Naive B cell (primary cell): ENCODE measurements around the gene KCNMB2. TPM values are rescaled to one million over a fixed set of nuclear protein-coding genes. Genes with fewer than 3 reads are reported as not detected.

Source experiments
- ATAC-seq, 2 donors: fragments of 150-1000 bp; cut with Tn5 transposase; 2 replicates each; pipeline ENCODE4 v1.10.0; 2021; ENCODE audit warnings: low read depth in 2 of 2, mild to moderate bottlenecking in 2 of 2, moderate library complexity in 2 of 2
- DNase-seq: peaks from one replicate; pipeline ENCODE4 v3.0.0; 2022
- H3K27ac Mint-ChIP-seq, 6 donors: one replicate each; pipeline ENCODE4 v1.8.0; 2020 to 2022; ENCODE audit warnings: mild to moderate bottlenecking in 6 of 6, mixed read lengths in 6 of 6, moderate library complexity in 5 of 6, inconsistent platforms in 2 of 6
- H3K27me3 Mint-ChIP-seq, 3 donors: one replicate each; pipeline ENCODE4 v1.8.0; 2021 to 2022; ENCODE audit warnings: mixed read lengths in 3 of 3, mild to moderate bottlenecking in 1 of 3
- H3K36me3 Mint-ChIP-seq, 2 donors: one replicate each; pipeline ENCODE4 v1.8.0; 2020 to 2022; ENCODE audit warnings: mixed read lengths in 2 of 2, inconsistent platforms in 1 of 2, mild to moderate bottlenecking in 1 of 2
- H3K4me1 Mint-ChIP-seq, 3 donors: one replicate each; pipeline ENCODE4 v1.8.0; 2020 to 2022; ENCODE audit warnings: mixed read lengths in 3 of 3, inconsistent platforms in 1 of 3, mild to moderate bottlenecking in 1 of 3, moderate library complexity in 1 of 3
- H3K4me3 Mint-ChIP-seq, 8 donors: one replicate each; pipeline ENCODE4 v1.8.0; 2020 to 2022; ENCODE audit warnings: mild to moderate bottlenecking in 8 of 8, mixed read lengths in 8 of 8, moderate library complexity in 8 of 8, inconsistent platforms in 2 of 8
- H3K9me3 Mint-ChIP-seq, 7 donors: one replicate each; pipeline ENCODE4 v1.8.0; 2020 to 2022; ENCODE audit warnings: mixed read lengths in 7 of 7, mild to moderate bottlenecking in 5 of 7, inconsistent platforms in 2 of 7, moderate library complexity in 1 of 7
- polyA plus RNA-seq, 6 donors: library from polyadenylated mRNA; unstranded; fragments of 300-500 nt; fragmentation: Illumina TruSeq; gene quantifications; one replicate each; pipeline ENCODE4 v1.2.3, GENCODE V29; 2021; ENCODE audit warnings: low read depth in 6 of 6

Gene KCNMB2
- polyA plus RNA-seq, 6 donors from 2014 or later: not detected

DNA sequence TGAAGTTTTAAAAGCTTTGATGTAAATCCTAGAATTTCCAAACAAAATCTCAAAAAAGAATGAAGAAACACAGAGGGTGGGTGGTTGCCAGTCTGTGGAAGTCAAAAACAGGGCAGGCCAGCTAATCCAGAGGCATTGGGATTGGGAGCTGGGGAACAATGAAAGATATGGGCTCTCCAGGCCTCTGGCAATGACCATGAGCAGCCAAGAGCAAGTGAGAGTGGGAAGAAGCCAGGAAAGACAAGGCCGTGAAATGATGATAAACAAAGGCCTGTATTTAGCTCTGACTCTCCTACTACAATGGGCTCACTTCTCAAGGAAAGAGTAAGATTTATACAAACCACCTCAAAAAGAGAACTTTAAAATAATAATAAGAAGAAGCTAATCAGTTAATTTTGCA, 286.9 kb downstream of the KCNMB2 start:
- Mint-ChIP-seq H3K27me3 (peaks cover 0 to 17% (median 8%) of the 10 kb centered on the region in 3 donors), H3K27ac (no peak overlapping the region), H3K9me3 (peaks cover 0 to 9% (median 3%) of the 10 kb centered on the region in 7 donors), H3K36me3 (peaks cover 0 to 6% of the 10 kb centered on the region in 2 donors), H3K4me1 (no peaks in the 10 kb centered on the region), H3K4me3 (no peak overlapping the region)
- no peak for DNase-seq
- no peak for ATAC-seq

DNA sequence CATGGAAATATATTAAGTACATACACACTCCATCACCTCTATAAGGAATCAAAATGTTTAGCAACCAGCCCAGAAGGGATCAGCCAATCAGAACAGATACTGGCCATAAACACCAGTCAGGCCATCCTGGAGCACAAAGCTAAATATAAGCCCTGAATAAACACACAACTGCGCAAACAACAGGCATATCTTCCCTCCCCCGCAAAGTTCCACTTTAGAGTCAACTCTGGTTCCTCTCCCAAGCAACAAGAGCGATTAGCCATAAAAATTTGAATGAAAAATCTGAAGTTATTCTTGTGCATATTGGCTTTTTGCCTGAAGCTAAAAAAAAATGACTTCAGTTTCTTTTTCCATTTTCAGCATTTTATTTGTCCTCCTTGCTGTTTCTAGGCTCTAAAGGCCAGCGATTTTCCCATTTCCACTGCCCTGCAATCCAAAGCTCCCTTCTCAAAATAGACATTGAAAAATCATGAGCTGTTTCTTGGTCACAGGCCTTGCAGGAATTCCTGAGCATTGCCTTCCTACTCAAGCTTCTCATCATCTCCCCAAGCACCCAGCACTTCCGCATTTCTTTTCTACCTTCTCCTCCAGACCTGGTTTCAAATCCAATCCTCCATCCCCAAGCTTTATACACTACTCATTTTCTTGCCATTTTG, 287.5 kb downstream of the KCNMB2 start:
- no peaks in the 10 kb centered on the region for H3K4me1 Mint-ChIP-seq
- peaks cover 0 to 11% (median 2%) of the 10 kb centered on the region in 3 donors for H3K27me3 Mint-ChIP-seq
- peak overlapping the region in 1 of 6 donors; percentile 22 for H3K27ac Mint-ChIP-seq
- peaks cover 0 to 6% of the 10 kb centered on the region in 2 donors for H3K36me3 Mint-ChIP-seq
- H3K9me3 Mint-ChIP-seq: peaks cover 0 to 5% (median 3%) of the 10 kb centered on the region in 7 donors
- no peak overlapping the region for H3K4me3 Mint-ChIP-seq
- DNase-seq (no peak), ATAC-seq (no peak)

DNA sequence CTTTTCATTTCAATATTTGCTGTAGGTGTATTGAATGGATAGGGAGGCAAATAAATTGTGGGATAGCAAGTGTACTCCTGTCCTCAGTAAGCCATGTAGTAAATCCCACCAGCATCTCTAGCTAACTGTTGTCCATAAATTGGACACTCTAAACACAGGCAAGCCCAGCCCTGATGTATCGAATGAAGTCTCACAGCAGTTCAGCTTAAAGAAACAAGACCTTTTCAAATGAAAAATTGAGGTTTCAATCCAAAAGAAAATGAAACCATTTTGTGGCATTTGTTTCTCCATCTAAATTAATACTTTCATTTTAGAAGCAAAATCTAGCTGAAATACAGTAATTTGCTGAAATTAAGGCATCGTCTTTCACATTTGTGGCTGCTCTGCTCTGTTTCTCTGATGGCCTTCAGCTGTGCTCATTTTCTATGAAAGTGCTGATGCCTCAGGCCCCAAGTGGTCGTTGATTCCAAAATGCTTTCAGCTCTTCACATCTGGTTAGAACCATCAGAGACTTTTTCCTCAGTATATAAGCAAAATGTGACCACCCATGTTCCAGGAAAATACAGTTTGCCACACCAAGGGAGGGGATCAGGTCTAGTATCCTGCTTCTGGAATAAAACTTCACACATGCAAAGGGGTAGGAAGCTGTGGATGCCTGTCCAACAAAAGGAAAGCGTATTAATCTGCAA, 290.3 kb downstream of the KCNMB2 start:
- H3K9me3 Mint-ChIP-seq: peaks cover 0 to 13% (median 5%) of the 10 kb centered on the region in 7 donors
- ATAC-seq (no peak), DNase-seq (no peak)
- no peaks in the 10 kb centered on the region for H3K27me3 Mint-ChIP-seq
- no peaks in the 10 kb centered on the region for H3K36me3 Mint-ChIP-seq
- no peak overlapping the region for H3K4me3 Mint-ChIP-seq
- H3K4me1 Mint-ChIP-seq: no peaks in the 10 kb centered on the region
- no peak overlapping the region for H3K27ac Mint-ChIP-seq

DNA sequence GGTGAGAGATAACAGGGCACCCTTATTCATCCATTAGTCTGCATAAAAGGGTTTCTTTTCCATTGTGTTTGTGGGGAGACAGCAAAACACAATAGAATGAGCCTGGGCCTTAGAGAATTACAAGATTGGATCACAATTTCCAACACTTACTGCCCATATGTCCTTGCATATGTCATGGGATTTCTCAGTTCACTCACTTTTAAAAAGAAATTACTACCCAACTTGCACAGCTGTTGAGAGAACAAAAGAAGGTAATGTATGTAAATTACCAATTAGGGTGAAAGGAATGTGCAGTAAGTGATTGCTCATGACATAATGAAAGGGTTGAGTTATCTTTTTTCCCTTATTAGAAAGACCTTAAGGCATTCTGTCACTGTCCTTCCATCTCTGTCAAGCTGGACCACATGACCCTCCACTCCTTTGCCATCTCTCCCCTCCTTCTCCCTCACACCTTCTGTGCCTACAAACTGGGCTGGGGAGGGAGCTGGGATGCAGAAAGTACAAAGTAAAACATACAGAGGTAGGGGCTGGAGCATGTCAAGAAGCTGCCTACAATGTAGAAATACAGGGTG, 291.1 kb downstream of the KCNMB2 start:
- Mint-ChIP-seq H3K4me1 (no peaks in the 10 kb centered on the region), H3K27me3 (no peaks in the 10 kb centered on the region), H3K27ac (no peak overlapping the region), H3K9me3 (peaks cover 0 to 15% (median 5%) of the 10 kb centered on the region in 7 donors), H3K36me3 (no peaks in the 10 kb centered on the region), H3K4me3 (no peak overlapping the region)
- ATAC-seq: no peak
- DNase-seq: no peak

DNA sequence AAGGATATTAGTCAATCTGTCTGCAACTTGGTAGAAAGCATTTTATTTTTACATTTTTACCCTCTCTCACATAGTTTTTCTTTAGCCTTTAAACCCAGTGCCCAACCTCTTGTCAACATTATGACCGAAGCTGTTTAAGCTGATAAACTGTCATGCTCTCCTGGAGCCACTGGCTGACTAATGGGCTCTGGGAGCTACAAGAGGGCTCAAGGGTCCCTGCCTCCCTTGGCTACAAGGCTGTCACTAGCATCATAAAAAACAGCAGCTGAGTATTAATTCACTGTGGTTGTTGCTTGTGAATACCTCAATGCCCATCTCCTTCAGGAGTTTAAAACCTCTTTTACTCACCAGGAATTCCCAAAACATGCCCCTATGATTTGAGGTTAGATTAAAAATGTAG, 297.5 kb downstream of the KCNMB2 start:
- DNase-seq (no peak), ATAC-seq (no peak)
- peaks cover 0 to 14% (median 0%) of the 10 kb centered on the region in 7 donors for H3K9me3 Mint-ChIP-seq
- H3K36me3 Mint-ChIP-seq: no peaks in the 10 kb centered on the region
- no peak overlapping the region for H3K27ac Mint-ChIP-seq
- H3K4me3 Mint-ChIP-seq: no peak overlapping the region
- no peaks in the 10 kb centered on the region for H3K4me1 Mint-ChIP-seq
- peaks cover 0 to 10% (median 0%) of the 10 kb centered on the region in 3 donors for H3K27me3 Mint-ChIP-seq

DNA sequence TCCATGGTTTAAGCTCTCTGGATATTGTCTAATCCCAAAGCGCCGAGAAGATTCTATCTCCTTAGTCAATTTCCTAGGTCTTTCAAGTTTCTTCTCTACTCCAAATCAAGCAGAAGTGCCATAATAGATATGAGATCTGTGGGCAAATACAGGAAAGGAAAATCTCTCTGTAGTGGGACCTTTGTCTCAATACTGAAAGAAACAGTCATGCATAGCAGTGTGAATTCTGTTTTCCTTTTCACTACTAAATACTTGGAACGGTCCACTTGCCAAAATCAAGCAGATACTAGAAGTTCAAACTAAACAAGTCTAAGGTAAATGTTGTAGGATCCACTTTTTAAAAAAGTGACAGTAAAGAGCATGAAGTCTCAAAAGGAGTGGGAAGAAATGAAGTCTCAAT, 298.8 kb downstream of the KCNMB2 start:
- Mint-ChIP-seq H3K27ac (no peak overlapping the region), H3K4me3 (no peak overlapping the region), H3K27me3 (peaks cover 0 to 10% (median 0%) of the 10 kb centered on the region in 3 donors), H3K36me3 (no peaks in the 10 kb centered on the region), H3K4me1 (no peaks in the 10 kb centered on the region), H3K9me3 (peaks cover 0 to 22% (median 3%) of the 10 kb centered on the region in 7 donors)
- DNase-seq: no peak
- ATAC-seq: no peak

DNA sequence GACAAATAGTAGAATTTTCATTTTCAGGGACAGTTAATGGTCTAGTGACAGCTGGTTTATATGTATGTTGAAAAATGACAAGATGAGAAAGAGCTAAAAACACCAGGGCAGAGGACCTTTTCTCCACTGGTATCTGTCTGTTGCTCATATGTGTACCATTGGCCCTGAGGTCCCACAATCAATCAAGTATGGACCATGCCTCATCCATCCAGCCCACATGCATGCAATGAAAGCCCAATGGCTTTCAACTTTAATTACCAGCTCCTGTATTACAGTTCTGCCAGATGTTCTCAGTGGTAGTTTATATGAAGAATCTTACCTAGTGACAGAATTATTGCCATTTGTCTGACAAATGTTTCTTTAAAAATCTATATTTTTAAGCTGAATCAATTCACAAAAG, 301.3 kb downstream of the KCNMB2 start:
- peaks cover 4 to 21% (median 10%) of the 10 kb centered on the region in 7 donors for H3K9me3 Mint-ChIP-seq
- H3K36me3 Mint-ChIP-seq: peaks cover 7 to 11% of the 10 kb centered on the region in 2 donors
- peaks cover 0 to 10% (median 0%) of the 10 kb centered on the region in 3 donors for H3K27me3 Mint-ChIP-seq
- DNase-seq (no peak), ATAC-seq (no peak)
- H3K4me1 Mint-ChIP-seq: no peaks in the 10 kb centered on the region
- H3K27ac Mint-ChIP-seq: no peak overlapping the region
- no peak overlapping the region for H3K4me3 Mint-ChIP-seq

DNA sequence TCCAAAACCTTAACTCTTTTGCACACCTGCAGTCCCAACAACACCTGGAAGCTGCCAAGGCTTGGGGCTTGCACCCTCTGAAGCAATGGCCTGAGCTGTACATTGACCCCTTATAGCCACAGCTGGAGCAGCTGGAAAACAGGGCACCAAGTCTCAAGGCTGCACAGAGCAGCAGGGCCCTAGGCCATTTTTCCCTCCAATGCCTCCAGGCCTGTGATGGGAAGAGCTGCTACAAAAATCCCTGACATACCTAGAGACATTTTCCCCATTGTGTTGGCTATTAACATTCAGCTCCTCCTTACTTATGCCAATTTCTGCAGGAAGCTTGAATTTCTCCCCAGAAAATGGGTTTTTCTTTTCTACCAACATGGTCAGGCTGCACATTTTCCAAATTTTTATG, 304.4 kb downstream of the KCNMB2 start:
- H3K27me3 Mint-ChIP-seq: peaks cover 0 to 4% (median 0%) of the 10 kb centered on the region in 3 donors
- H3K27ac Mint-ChIP-seq: no peak overlapping the region
- H3K4me3 Mint-ChIP-seq: no peak overlapping the region
- no peak for ATAC-seq
- peaks cover 7 to 11% of the 10 kb centered on the region in 2 donors for H3K36me3 Mint-ChIP-seq
- H3K9me3 Mint-ChIP-seq: peaks cover 4 to 19% (median 10%) of the 10 kb centered on the region in 7 donors
- DNase-seq: no peak
- H3K4me1 Mint-ChIP-seq: no peaks in the 10 kb centered on the region

DNA sequence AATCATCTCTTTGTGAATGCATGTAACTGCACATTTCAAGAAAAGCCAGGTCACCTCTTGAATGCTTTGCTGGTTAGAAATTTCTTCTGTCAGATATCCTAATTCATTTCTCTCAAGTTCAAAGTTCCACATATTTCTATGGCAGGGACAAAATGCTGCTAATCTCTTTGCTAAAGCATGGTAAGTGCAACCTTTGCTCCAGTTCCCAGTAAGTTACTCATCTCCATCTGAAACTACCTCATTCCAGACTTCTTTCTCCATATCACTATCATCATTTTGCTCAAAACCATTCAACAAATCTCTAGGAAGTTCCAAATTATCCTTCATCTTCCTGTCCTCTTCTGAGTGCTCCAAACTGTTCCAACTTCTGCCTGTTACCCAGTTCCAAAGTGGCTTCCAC, 304.8 kb downstream of the KCNMB2 start:
- Mint-ChIP-seq H3K4me1 (no peaks in the 10 kb centered on the region), H3K9me3 (peaks cover 4 to 19% (median 10%) of the 10 kb centered on the region in 7 donors), H3K27me3 (no peaks in the 10 kb centered on the region), H3K27ac (no peak overlapping the region), H3K36me3 (peaks cover 7 to 11% of the 10 kb centered on the region in 2 donors), H3K4me3 (no peak overlapping the region)
- no peak for DNase-seq
- no peak for ATAC-seq

DNA sequence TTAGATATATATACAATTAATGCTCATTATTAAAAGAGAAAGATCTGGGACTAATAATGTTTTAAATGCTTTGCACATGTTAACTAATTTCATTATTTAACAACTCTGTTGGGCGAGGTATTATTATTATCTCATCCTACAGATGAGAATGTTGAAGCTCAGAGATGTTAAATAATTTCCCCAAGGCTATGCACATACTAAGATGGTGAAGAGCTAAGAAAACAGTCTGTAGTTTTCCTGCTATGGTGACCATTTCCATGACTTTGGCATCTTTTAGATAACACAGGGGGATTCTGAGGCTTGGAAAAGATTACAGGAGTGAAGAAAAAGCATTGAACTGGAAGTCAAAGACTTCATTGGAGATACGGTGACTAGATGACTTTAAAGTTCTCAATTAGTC, 308.7 kb downstream of the KCNMB2 start:
- H3K36me3 Mint-ChIP-seq: peaks cover 7 to 11% of the 10 kb centered on the region in 2 donors
- DNase-seq (no peak), ATAC-seq (no peak)
- H3K27me3 Mint-ChIP-seq: no peaks in the 10 kb centered on the region
- H3K4me1 Mint-ChIP-seq: no peaks in the 10 kb centered on the region
- no peak overlapping the region for H3K4me3 Mint-ChIP-seq
- H3K27ac Mint-ChIP-seq: no peak overlapping the region
- peaks cover 2 to 13% (median 9%) of the 10 kb centered on the region in 7 donors for H3K9me3 Mint-ChIP-seq

DNA sequence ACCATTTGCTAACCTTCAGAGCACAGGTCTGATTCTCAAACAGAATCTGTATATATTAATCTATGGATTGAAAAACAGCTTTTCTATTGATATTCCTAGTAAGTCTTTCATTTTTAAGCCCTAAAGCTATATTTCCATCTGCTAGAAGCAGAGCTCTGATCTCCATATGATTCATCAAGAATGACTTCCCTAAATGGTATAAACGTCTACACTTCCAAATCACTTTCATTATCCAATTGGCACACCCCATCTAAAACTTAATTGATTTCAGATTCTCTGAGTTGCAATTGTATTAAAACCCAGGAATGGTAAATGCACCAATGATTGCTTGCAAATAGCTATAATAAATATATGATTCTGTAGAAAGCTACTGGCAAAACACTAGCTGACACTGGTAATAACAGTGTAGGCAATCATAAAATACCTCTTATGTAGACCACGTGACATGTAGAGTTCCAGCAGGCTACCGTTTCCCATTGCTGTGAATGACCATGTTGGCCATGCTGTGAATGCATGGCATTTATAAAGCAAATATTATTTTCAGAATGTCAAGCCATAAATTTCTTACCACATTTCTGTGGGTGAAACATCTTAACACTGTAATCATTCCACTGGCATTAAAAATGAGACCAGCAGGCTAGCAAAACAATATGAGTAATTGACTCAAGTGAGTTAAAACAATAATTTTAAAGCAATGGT, 309.3 kb downstream of the KCNMB2 start:
- Mint-ChIP-seq H3K27me3 (no peaks in the 10 kb centered on the region), H3K4me3 (no peak overlapping the region), H3K27ac (no peak overlapping the region), H3K36me3 (peaks cover 7 to 9% of the 10 kb centered on the region in 2 donors), H3K4me1 (no peaks in the 10 kb centered on the region), H3K9me3 (peaks cover 2 to 11% (median 6%) of the 10 kb centered on the region in 7 donors)
- ATAC-seq (no peak), DNase-seq (no peak)

DNA sequence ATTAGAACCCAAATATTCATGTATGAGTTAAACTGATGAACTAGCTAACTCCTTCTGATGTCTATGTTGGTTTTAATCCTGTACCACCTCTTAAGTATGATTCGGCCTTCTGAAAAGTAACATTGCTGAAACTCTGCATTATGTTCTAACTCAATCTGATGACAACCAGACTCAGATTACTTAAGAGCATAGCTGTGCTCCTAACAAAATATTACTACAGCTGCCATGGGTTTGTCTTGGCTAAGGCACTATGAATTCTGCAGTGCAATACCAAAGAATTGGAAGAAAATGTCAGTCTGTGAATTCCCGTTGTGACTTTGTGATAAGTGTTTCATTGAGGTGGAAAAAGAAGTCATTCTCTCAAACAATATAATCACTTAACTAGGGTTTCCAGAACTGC, 311.0 kb downstream of the KCNMB2 start:
- ATAC-seq: no peak

DNA sequence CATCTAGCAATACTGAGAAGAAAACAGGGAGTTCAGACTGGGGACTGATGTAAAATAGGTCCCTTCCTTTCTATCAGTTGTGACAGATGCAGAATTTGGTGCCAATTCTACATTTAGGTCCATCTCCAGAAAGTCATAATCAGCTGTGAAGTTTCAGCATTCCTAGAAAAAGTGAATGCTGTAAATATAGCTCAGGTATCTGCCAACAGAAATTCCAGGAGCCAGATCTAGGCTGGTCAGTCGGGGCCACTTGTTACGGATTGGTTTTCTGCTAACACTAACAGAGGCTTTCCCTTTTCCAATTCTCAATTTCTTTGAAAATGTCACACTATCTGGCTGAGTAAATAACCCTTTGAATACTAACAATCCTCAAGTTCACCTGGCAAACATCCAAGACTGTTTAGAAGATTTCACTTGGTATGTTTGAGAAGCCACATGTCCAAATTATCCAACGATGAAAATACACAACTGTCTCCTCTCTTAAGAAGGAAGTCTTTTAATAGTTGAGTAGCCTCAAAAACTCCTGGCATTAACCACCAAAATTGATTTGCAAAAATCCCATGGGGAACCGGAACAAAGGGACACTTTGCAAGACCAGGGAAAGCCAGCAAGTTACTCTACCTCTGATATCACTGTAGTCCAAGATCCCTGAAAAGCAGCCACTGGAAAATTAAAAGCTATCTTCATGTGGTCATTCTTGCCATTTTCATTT, 313.1 kb downstream of the KCNMB2 start:
- Mint-ChIP-seq H3K4me1 (no peaks in the 10 kb centered on the region), H3K9me3 (no peaks in the 10 kb centered on the region), H3K4me3 (no peak overlapping the region), H3K27ac (peak overlapping the region in 1 of 6 donors; percentile 4), H3K27me3 (peaks cover 0 to 5% (median 0%) of the 10 kb centered on the region in 3 donors), H3K36me3 (no peaks in the 10 kb centered on the region)
- ATAC-seq: no peak
- DNase-seq: no peak

More for the DNA sequence above, 311.0 kb downstream of the KCNMB2 start:
- Mint-ChIP-seq H3K27ac (no peak overlapping the region), H3K36me3 (no peaks in the 10 kb centered on the region), H3K4me3 (no peak overlapping the region), H3K4me1 (no peaks in the 10 kb centered on the region), H3K9me3 (no peaks in the 10 kb centered on the region), H3K27me3 (no peaks in the 10 kb centered on the region)
- DNase-seq: no peak
